HG03457 (cell line): ENCODE measurements around the gene NUP93.
"Not testable (repeated sequence)": the region's sequence is repeated elsewhere in the genome, so short reads cannot be mapped to it uniquely, and the experiment has no call there.

Experiments
- ATAC-seq: cut with Tn5 transposase; IDR thresholded peaks from one replicate; pipeline ENCODE4 v1.9.1; 2021; ENCODE audit warnings: moderate number of reproducible peaks; ENCODE audit not compliant: unreplicated experiment

The NUP93 gene

GRCh38 chr16:56864960-56865359 is 135.0 kb downstream of the NUP93 start, which contains the start of gene SLC12A3:
TSS of gene SLC12A3 (plus strand) at chr16:56865207. CDS start at chr16:56865236, 29 bp downstream.
- no peak for ATAC-seq

GRCh38 chr16:56865394-56866062 is 135.6 kb downstream of the NUP93 start:
- ATAC-seq, result no peak

- no peak for ATAC-seq
These were observed 137.3 kb downstream of the NUP93 start for GRCh38 chr16:56866955-56867830.

- ATAC-seq, result no peak
These were observed 138.2 kb downstream of the NUP93 start for GRCh38 chr16:56868175-56868574.

- ATAC-seq, result not testable (repeated sequence)
These were observed 138.8 kb downstream of the NUP93 start for GRCh38 chr16:56868766-56869165.

GRCh38 chr16:56869513-56870275 is 139.8 kb downstream of the NUP93 start:
- ATAC-seq, result no peak

- ATAC-seq, result no peak
These were observed 140.5 kb downstream of the NUP93 start for GRCh38 chr16:56870276-56870888.

GRCh38 chr16:56871172-56871593 is 141.3 kb downstream of the NUP93 start:
- no peak for ATAC-seq

- ATAC-seq, result no peak
These were observed 143.0 kb downstream of the NUP93 start for GRCh38 chr16:56872863-56873391.

GRCh38 chr16:56874800-56875199 is 144.9 kb downstream of the NUP93 start:
- ATAC-seq, result no peak

GRCh38 chr16:56876048-56876447 is 146.1 kb downstream of the NUP93 start:
- ATAC-seq, result no peak

- ATAC-seq, result no peak
These were observed 147.7 kb downstream of the NUP93 start for GRCh38 chr16:56877486-56878182.

GRCh38 chr16:56878282-56878854 is 148.4 kb downstream of the NUP93 start:
- no peak for ATAC-seq

GRCh38 chr16:56879276-56879675 is 149.3 kb downstream of the NUP93 start:
- ATAC-seq, result no peak

- no peak for ATAC-seq
These were observed 150.2 kb downstream of the NUP93 start for GRCh38 chr16:56880176-56880575.

GRCh38 chr16:56880685-56881084 is 150.8 kb downstream of the NUP93 start:
- ATAC-seq, result no peak

- no peak for ATAC-seq
These were observed 152.3 kb downstream of the NUP93 start for GRCh38 chr16:56882077-56882800.

GRCh38 chr16:56883586-56883985 is 153.7 kb downstream of the NUP93 start:
- no peak for ATAC-seq

GRCh38 chr16:56884026-56884582 is 154.2 kb downstream of the NUP93 start:
- ATAC-seq, result no peak
